H1 (cell line): ENCODE data around the gene VWA3B. TPM values are rescaled to one million over a fixed set of nuclear protein-coding genes. Genes with fewer than 3 reads are reported as not detected.

ENCODE experiments used
- CTCF ChIA-PET: fragments of 300-600 bp; sonication (Branson Sonifier 250); formaldehyde crosslinking; loops from one replicate; lab custom pipeline; 2021; ENCODE audit not compliant: partially characterized antibody; lab: Charles Lee
- POLR2A ChIA-PET: fragments of 300-600 bp; sonication (Branson Sonifier 250); formaldehyde crosslinking; loops from one replicate; lab custom pipeline; 2021; ENCODE audit warnings: inconsistent platforms; ENCODE audit not compliant: partially characterized antibody; lab: Charles Lee
- DNase-seq, 2 experiments: peaks; one replicate each; pipeline versions ENCODE4 v3.0.0 to v3.0.0-alpha.2; 2010 to 2022; ENCODE audit warnings: low spot score in 2 of 2, low read depth in 1 of 2, mixed read lengths in 1 of 2
- FAIRE-seq: peaks from 2 replicates; lab custom pipeline; 2011; peaks lifted over from hg19 to GRCh38; lab: Jason Lieb, UNC
- H2AFZ ChIP-seq: 2 replicates; pipeline ENCODE4 v1.8.1; 2012; ENCODE audit warnings: low read length, inconsistent platforms
- H2AK5ac ChIP-seq: 2 replicates; pipeline ENCODE4 v1.6.1; 2013; ENCODE audit warnings: low read depth, low read length
- H2BK120ac ChIP-seq: replicated peaks from 2 replicates; pipeline ENCODE3; 2013; ENCODE audit warnings: low read depth, low read length, inconsistent platforms
- H2BK12ac ChIP-seq: 2 replicates; pipeline ENCODE4 v1.6.1; 2013; ENCODE audit warnings: low read depth, low read length
- H2BK15ac ChIP-seq: 2 replicates; pipeline ENCODE4 v1.6.1; 2013; ENCODE audit warnings: low read length
- H2BK20ac ChIP-seq: 2 replicates; pipeline ENCODE4 v1.6.1; 2013; ENCODE audit warnings: low read length
- H2BK5ac ChIP-seq: 2 replicates; pipeline ENCODE4 v1.6.1; 2013; ENCODE audit warnings: low read depth, low read length
- H3K14ac ChIP-seq: 2 replicates; pipeline ENCODE4 v1.6.1; 2013; ENCODE audit warnings: inconsistent platforms; ENCODE audit not compliant: insufficient read length
- H3K18ac ChIP-seq: 2 replicates; pipeline ENCODE4 v1.6.1; 2013; ENCODE audit warnings: low read length; ENCODE audit errors: extremely low read depth
- H3K23ac ChIP-seq: 2 replicates; pipeline ENCODE4 v1.6.1; 2013; ENCODE audit warnings: inconsistent platforms; ENCODE audit not compliant: insufficient read length
- H3K23me2 ChIP-seq: 2 replicates; pipeline ENCODE4 v1.6.1; 2013; ENCODE audit warnings: low read depth, low read length
- H3K27ac ChIP-seq: 2 replicates; pipeline ENCODE4 v1.6.1; 2011; ENCODE audit warnings: low read depth, low read length, inconsistent platforms
- H3K27me3 ChIP-seq, 4 experiments: replicated peaks in 1 of 4; 1 replicate in 1 of 4; 2 replicates in 3 of 4; pipeline versions ENCODE4 v1.6.1 to v1.8.1; 2011 to 2013; ENCODE audit warnings: low read length in 3 of 4, mild to moderate bottlenecking in 3 of 4, inconsistent platforms in 2 of 4, mixed read lengths in 2 of 4, moderate library complexity in 1 of 4; ENCODE audit not compliant: control insufficient read depth in 3 of 4, insufficient read depth in 3 of 4; ENCODE audit errors: extremely low read depth in 1 of 4
- H3K36me3 ChIP-seq, 4 experiments: 2 replicates each; pipeline versions ENCODE4 v1.6.1 to v1.8.1; 2011 to 2013; ENCODE audit warnings: mild to moderate bottlenecking in 4 of 4, low read length in 3 of 4, moderate library complexity in 2 of 4, control low read depth in 1 of 4, inconsistent platforms in 1 of 4; ENCODE audit not compliant: insufficient read depth in 4 of 4, control insufficient read depth in 2 of 4
- H3K4ac ChIP-seq: replicated peaks from 2 replicates; pipeline ENCODE3; 2013; ENCODE audit warnings: low read length, low read depth, mixed read lengths, inconsistent platforms; ENCODE audit not compliant: insufficient read length
- H3K4me1 ChIP-seq, 4 experiments: replicated peaks in 1 of 4; 1 replicate in 1 of 4; 2 replicates in 3 of 4; pipeline versions ENCODE4 v1.6.1 to v1.8.1; 2011 to 2013; ENCODE audit warnings: low read length in 3 of 4, inconsistent platforms in 2 of 4, mixed read lengths in 1 of 4; ENCODE audit not compliant: insufficient read depth in 4 of 4, control insufficient read depth in 3 of 4
- H3K4me2 ChIP-seq, 2 experiments: 2 replicates each; pipeline versions ENCODE4 v1.6.1 to v1.8.1; 2011 to 2013; ENCODE audit warnings: low read depth in 2 of 2, low read length in 2 of 2, control low read depth in 1 of 2, inconsistent platforms in 1 of 2, mild to moderate bottlenecking in 1 of 2; ENCODE audit not compliant: insufficient read depth in 1 of 2
- H3K4me3 ChIP-seq, 4 experiments: fragments of 200-600, 300-600 bp in 1 of 4; sonication (generic), shearing (Covaris generic), sonication (Bioruptor Twin) in 1 of 4; 2 replicates each; pipeline versions ENCODE4 v1.5.1 to v1.8.1; 2011 to 2016; ENCODE audit warnings: low read length in 4 of 4, low read depth in 3 of 4, control low read depth in 2 of 4, inconsistent platforms in 2 of 4, mild to moderate bottlenecking in 2 of 4, mixed read lengths in 1 of 4, moderate library complexity in 1 of 4; ENCODE audit not compliant: insufficient read depth in 2 of 4; ENCODE audit errors: extremely low read depth in 1 of 4
- H3K56ac ChIP-seq: replicated peaks from 2 replicates; pipeline ENCODE3; 2013; ENCODE audit warnings: low read depth, mild to moderate bottlenecking, mixed read lengths, low read length, inconsistent platforms; ENCODE audit not compliant: insufficient read length
- H3K79me1 ChIP-seq: 2 replicates; pipeline ENCODE4 v1.6.1; 2013; ENCODE audit warnings: low read depth, low read length, control low read depth
- H3K79me2 ChIP-seq, 2 experiments: 2 replicates each; pipeline versions ENCODE4 v1.6.1 to v1.8.1; 2012 to 2013; ENCODE audit warnings: low read length in 2 of 2, mild to moderate bottlenecking in 2 of 2, inconsistent platforms in 1 of 2; ENCODE audit not compliant: insufficient read depth in 2 of 2, control insufficient read depth in 1 of 2
- H3K9ac ChIP-seq, 4 experiments: replicated peaks in 1 of 4; 1 replicate in 1 of 4; 2 replicates in 3 of 4; pipeline versions ENCODE4 v1.6.1 to v1.8.1; 2011 to 2013; ENCODE audit warnings: low read depth in 3 of 4, low read length in 3 of 4, control low read depth in 2 of 4, mild to moderate bottlenecking in 2 of 4, moderate library complexity in 2 of 4, inconsistent platforms in 1 of 4; ENCODE audit errors: extremely low read depth in 1 of 4
- H3K9me3 ChIP-seq, 2 experiments: 2 replicates each; pipeline versions ENCODE4 v1.6.1 to v1.8.1; 2012 to 2013; ENCODE audit warnings: mild to moderate bottlenecking in 2 of 2, moderate library complexity in 2 of 2, control low read depth in 1 of 2, inconsistent platforms in 1 of 2, low read depth in 1 of 2, low read length in 1 of 2, mixed read lengths in 1 of 2; ENCODE audit not compliant: insufficient read depth in 2 of 2
- H4K20me1 ChIP-seq, 2 experiments: replicated peaks in 1 of 2; 2 replicates each; pipeline versions ENCODE3 to v1.8.1; 2011 to 2013; ENCODE audit warnings: inconsistent platforms in 2 of 2, low read length in 2 of 2, mild to moderate bottlenecking in 1 of 2; ENCODE audit not compliant: insufficient read depth in 2 of 2, control insufficient read depth in 1 of 2
- H4K5ac ChIP-seq: 2 replicates; pipeline ENCODE4 v1.6.1; 2013; ENCODE audit warnings: low read length, low read depth, mixed read lengths, inconsistent platforms; ENCODE audit not compliant: insufficient read length
- H4K8ac ChIP-seq: 2 replicates; pipeline ENCODE4 v1.8.0; 2013; ENCODE audit warnings: mild to moderate bottlenecking, moderate library complexity, low read length, inconsistent platforms; ENCODE audit not compliant: insufficient read depth; ENCODE audit errors: extremely low read depth
- H4K91ac ChIP-seq: replicated peaks from 2 replicates; pipeline ENCODE3; 2013; ENCODE audit warnings: low read length, mixed read lengths, inconsistent platforms; ENCODE audit not compliant: insufficient read length
- CEBPB ChIP-seq: IDR thresholded peaks from 2 replicates; pipeline ENCODE4 v1.6.1; 2012; ENCODE audit warnings: low read depth, low read length
- CHD1 ChIP-seq: IDR thresholded peaks from 2 replicates; pipeline ENCODE4 v1.6.1; 2012; ENCODE audit warnings: low read depth, low read length, improper control_type of control experiment
- CREB1 ChIP-seq: IDR thresholded peaks from 2 replicates; pipeline ENCODE4 v1.6.1; 2012; ENCODE audit warnings: inconsistent platforms
- HDAC2 ChIP-seq, 2 experiments: fragments of 300-600 bp in 1 of 2; sonication (generic) in 1 of 2; IDR thresholded peaks; 2 replicates each; pipeline ENCODE4 v1.6.1; 2011 to 2012; ENCODE audit warnings: low read depth in 2 of 2, low read length in 2 of 2, mild to moderate bottlenecking in 2 of 2, moderate library complexity in 2 of 2, borderline replicate concordance in 1 of 2, inconsistent platforms in 1 of 2
- HDAC6 ChIP-seq: IDR thresholded peaks from one replicate; pipeline ENCODE4 v1.7.1; 2012; ENCODE audit warnings: low read depth, mild to moderate bottlenecking, inconsistent platforms, low read length, moderate library complexity
- JUND ChIP-seq: IDR thresholded peaks from 2 replicates; pipeline ENCODE4 v1.6.1; 2011; ENCODE audit warnings: mild to moderate bottlenecking, improper control_type of control experiment, low read length
- KDM1A ChIP-seq: fragments of 200-600, 300-600 bp; sonication (generic); IDR thresholded peaks from 2 replicates; pipeline ENCODE4 v1.7.1; 2016; ENCODE audit warnings: mild to moderate bottlenecking, low read length, borderline replicate concordance
- POLR2A ChIP-seq, 2 experiments: IDR thresholded peaks; 1 replicate in 1 of 2; 2 replicates in 1 of 2; pipeline ENCODE4 v1.6.1; 2011; ENCODE audit warnings: low read depth in 2 of 2, low read length in 2 of 2, mild to moderate bottlenecking in 2 of 2; ENCODE audit errors: control extremely low read depth in 1 of 2
- SAP30 ChIP-seq: fragments of 300-600 bp; sonication (generic); IDR thresholded peaks from 2 replicates; pipeline ENCODE4 v1.7.1; 2012; ENCODE audit warnings: low read length, moderate library complexity, mild to moderate bottlenecking, inconsistent platforms; ENCODE audit not compliant: insufficient read depth, insufficient replicate concordance
- SIN3A ChIP-seq, 2 experiments: IDR thresholded peaks in 1 of 2; conservative IDR thresholded peaks in 1 of 2; 2 replicates each; pipeline ENCODE4 v1.6.1; 2011 to 2012; ENCODE audit warnings: low read length in 2 of 2, improper control_type of control experiment in 1 of 2, low read depth in 1 of 2, mild to moderate bottlenecking in 1 of 2
- SP1 ChIP-seq: IDR thresholded peaks from 2 replicates; pipeline ENCODE4 v1.6.1; 2011; ENCODE audit warnings: low read depth, low read length
- SP4 ChIP-seq: IDR thresholded peaks from 2 replicates; pipeline ENCODE4 v1.6.1; 2012; ENCODE audit warnings: low read length, inconsistent platforms
- SUZ12 ChIP-seq: fragments of 200-600 bp; sonication (generic); IDR thresholded peaks from 2 replicates; pipeline ENCODE4 v1.6.1; 2012; ENCODE audit warnings: mild to moderate bottlenecking, inconsistent platforms, low read length, moderate library complexity, mixed read lengths
- TAF7 ChIP-seq: optimal IDR thresholded peaks from 2 replicates; pipeline ENCODE3; 2011; ENCODE audit warnings: low read depth, mild to moderate bottlenecking, inconsistent platforms, low read length, moderate library complexity, borderline replicate concordance
- TBP ChIP-seq: IDR thresholded peaks from 2 replicates; pipeline ENCODE4 v1.6.1; 2011; ENCODE audit warnings: low read depth, low read length, improper control_type of control experiment
- TCF12 ChIP-seq: IDR thresholded peaks from 2 replicates; pipeline ENCODE4 v1.6.1; 2011; ENCODE audit warnings: low read depth, mild to moderate bottlenecking, low read length
- WGBS, 2 experiments: shearing (Covaris generic) in 1 of 2; methylation state at CpG; one replicate each; pipeline versions ENCODE4 v1.1.6 to v1.1.7; 2013 to 2015; ENCODE audit warnings: low lambda C conversion rate in 2 of 2, mixed read lengths in 2 of 2, inconsistent platforms in 1 of 2, low coverage in 1 of 2, missing lambda C conversion rate in 1 of 2; ENCODE audit not compliant: insufficient replicate concordance in 2 of 2, insufficient coverage in 1 of 2, insufficient read length in 1 of 2; ENCODE audit errors: extremely low coverage in 1 of 2, missing lambda C conversion rate in 1 of 2; 5-methylcytosine and 5-hydroxymethylcytosine counted together
- polyA plus RNA-seq, 7 experiments: library from polyadenylated mRNA; depleted of rRNA in 3 of 7; stranded (reverse) in 5 of 7; unstranded in 2 of 7; fragments of >200 nt in 5 of 7; fragments of 200-250 nt in 2 of 7; gene quantifications; 1 replicate in 5 of 7; 2 replicates in 1 of 7; 4 replicates in 1 of 7; pipeline versions ENCODE4 v1.2.1 to v1.2.3, GENCODE V29; 2011 to 2013; ENCODE audit warnings: missing spikeins in 2 of 7, mixed read lengths in 2 of 7
- total RNA-seq: library from RNA; stranded (reverse); fragmentation: NEBNext Ultra II Directional; extraction: Animal tissue kit (Norgen Biotek cat#: 25700); gene quantifications from 2 replicates; pipeline ENCODE4 v1.2.1, GENCODE V29; 2021

Gene VWA3B
- total and polyA plus RNA-seq, 2 of the 8 experiments (the other 6 are each of a cell fraction or from before 2014, with no cell fraction given): not detected

GRCh38 chr2:98241592-98241991, 154.6 kb downstream of the VWA3B start:
- Histone ChIP-seq H2BK5ac (no peak overlapping the region), H2BK20ac (no peak overlapping the region), H3K9me3 (no peaks in the 10 kb centered on the region), H2AFZ (0 out of 2 replicates have a peak overlapping the region, but pooled peaks have one; percentile 36), H3K79me2 (no peaks in the 10 kb centered on the region), H4K91ac (no peak overlapping the region), H3K23me2 (no peaks in the 10 kb centered on the region), H3K27me3 (no peaks in the 10 kb centered on the region), H3K79me1 (no peaks in the 10 kb centered on the region), H3K18ac (no peak overlapping the region), H3K36me3 (no peaks in the 10 kb centered on the region), H3K4me1 (no peaks in the 10 kb centered on the region), H2BK15ac (no peak overlapping the region), H3K27ac (no peak overlapping the region), H3K9ac (no peak overlapping the region), H2BK120ac (no peak overlapping the region), H4K20me1 (no peaks in the 10 kb centered on the region), H3K23ac (no peak overlapping the region), H3K4ac (no peak overlapping the region), H3K4me3 (no peak overlapping the region), H3K56ac (no peak overlapping the region), H4K5ac (no peak overlapping the region), H3K14ac (no peak overlapping the region), H2AK5ac (no peak overlapping the region), H2BK12ac (no peak overlapping the region), H3K4me2 (no peak overlapping the region), H4K8ac (no peak overlapping the region)
- no peak for FAIRE-seq
- WGBS, 2 experiments: 70% methylated on average over 2 of the region's 2 CpGs; no CpG with 5 or more reads in 1 of the 2 experiments
- CTCF ChIA-PET: interaction anchor here (0.9 to 1.4 kb wide), 4 partner anchors 10 to 434 kb away, joined by 3 to 5 read pairs (median 4); no protein-coding TSS in a partner anchor
- POLR2A ChIA-PET: no interaction called here
- DNase-seq: no peak
- TF ChIP-seq TBP: no peak
- TF ChIP-seq KDM1A: no peak
- TF ChIP-seq HDAC6: no peak
- TF ChIP-seq JUND: no peak
- no peak for TF ChIP-seq SP4
- TF ChIP-seq POLR2A (IDR thresholded peaks at IDR 0.05; ENCODE audit: control extremely low read depth in 1 of 2, low read depth in 2 of 2, low read length in 2 of 2): no peak
- TF ChIP-seq SIN3A (conservative IDR thresholded peaks at IDR 0.05 in 1 of 2, IDR thresholded peaks at IDR 0.05 in 1 of 2; ENCODE audit: low read depth in 1 of 2, low read length in 2 of 2): no peak
- TF ChIP-seq SUZ12: no peak
- TF ChIP-seq TCF12: no peak
- no peak for TF ChIP-seq CREB1
- no peak for TF ChIP-seq CEBPB
- no peak for TF ChIP-seq TAF7
- TF ChIP-seq SP1: no peak
- TF ChIP-seq CHD1: no peak
- TF ChIP-seq HDAC2 (IDR thresholded peaks at IDR 0.05; ENCODE audit: borderline replicate concordance in 1 of 2, low read depth in 2 of 2, low read length in 2 of 2): no peak
- TF ChIP-seq SAP30: no peak
